Fibroblast of lung (primary cell): Measurements from ENCODE around the gene ANKRD6. TPM values are rescaled to one million over a fixed set of nuclear protein-coding genes. Genes with fewer than 3 reads are reported as not detected.

ENCODE experiments used
- DNase-seq, 2 donors: peaks; one replicate each; pipeline versions ENCODE4 v3.0.0 to v3.0.0-alpha.2; 2010; ENCODE audit warnings: low read depth in 2 of 2
- H2AFZ ChIP-seq: 2 replicates; pipeline ENCODE4 v1.5.1; 2012; ENCODE audit warnings: low read length, control low read depth, inconsistent platforms
- H3K27ac ChIP-seq: 2 replicates; pipeline ENCODE4 v1.5.1; 2011; ENCODE audit warnings: low read length, control low read depth; ENCODE audit not compliant: insufficient read depth
- H3K27me3 ChIP-seq: 2 replicates; pipeline ENCODE4 v1.5.1; 2011; ENCODE audit warnings: mild to moderate bottlenecking, low read length; ENCODE audit not compliant: control insufficient read depth, insufficient read depth
- H3K36me3 ChIP-seq: 2 replicates; pipeline ENCODE4 v1.5.1; 2011; ENCODE audit warnings: low read length; ENCODE audit not compliant: control insufficient read depth, insufficient read depth
- H3K4me1 ChIP-seq: 2 replicates; pipeline ENCODE4 v1.5.1; 2011; ENCODE audit warnings: low read length; ENCODE audit not compliant: control insufficient read depth, insufficient read depth; ENCODE audit errors: extremely low read depth
- H3K4me2 ChIP-seq: 2 replicates; pipeline ENCODE4 v1.5.1; 2011; ENCODE audit warnings: low read length, control low read depth; ENCODE audit not compliant: insufficient read depth; ENCODE audit errors: extremely low read depth
- H3K4me3 ChIP-seq, 4 experiments: fragments of 200-600 bp in 1 of 4; sonication (generic) in 1 of 4; replicated peaks in 1 of 4; 2 replicates each; pipeline ENCODE4 v1.5.1; 2011 to 2016; ENCODE audit warnings: low read length in 4 of 4, low read depth in 3 of 4, mild to moderate bottlenecking in 3 of 4, control low read depth in 2 of 4, inconsistent platforms in 1 of 4, mixed read lengths in 1 of 4; ENCODE audit not compliant: insufficient read depth in 1 of 4; ENCODE audit errors: control extremely low read depth in 1 of 4
- H3K79me2 ChIP-seq: 2 replicates; pipeline ENCODE4 v1.5.1; 2012; ENCODE audit warnings: mild to moderate bottlenecking, low read length, inconsistent platforms; ENCODE audit not compliant: control insufficient read depth, insufficient read depth
- H3K9ac ChIP-seq: 2 replicates; pipeline ENCODE4 v1.5.1; 2011; ENCODE audit warnings: mild to moderate bottlenecking, low read length, control low read depth; ENCODE audit not compliant: insufficient read depth
- H3K9me3 ChIP-seq: 2 replicates; pipeline ENCODE4 v1.5.1; 2012; ENCODE audit warnings: low read depth, low read length; ENCODE audit not compliant: control insufficient read depth, insufficient read depth
- H4K20me1 ChIP-seq: 2 replicates; pipeline ENCODE4 v1.5.1; 2011; ENCODE audit warnings: low read length; ENCODE audit not compliant: control insufficient read depth, insufficient read depth; ENCODE audit errors: extremely low read depth
- CTCF ChIP-seq, 2 donors: IDR thresholded peaks in 1 of 2; conservative IDR thresholded peaks in 1 of 2; 1 replicate in 1 of 2; 2 replicates in 1 of 2; pipeline ENCODE4 v1.5.1; 2011 to 2012; ENCODE audit warnings: low read length in 2 of 2, control low read depth in 1 of 2, inconsistent platforms in 1 of 2, low read depth in 1 of 2, mild to moderate bottlenecking in 1 of 2
- EZH2 ChIP-seq: IDR thresholded peaks from 2 replicates; pipeline ENCODE4 v1.5.1; 2012; ENCODE audit warnings: low read length, control low read depth, mild to moderate bottlenecking; ENCODE audit errors: missing control alignments
- polyA plus RNA-seq, 2 donors: library from polyadenylated mRNA; depleted of rRNA in 1 of 2; stranded (reverse) in 1 of 2; unstranded in 1 of 2; fragments of >200 nt; gene quantifications; 2 replicates each; pipeline ENCODE4 v1.2.1, GENCODE V29; 2011 to 2012; ENCODE audit warnings: missing spikeins in 1 of 2
- total RNA-seq: library from RNA; depleted of rRNA; stranded (reverse); fragments of >200 nt; gene quantifications from 2 replicates; pipeline ENCODE4 v1.2.1, GENCODE V29; 2014

ANKRD6 gene
- total and polyA plus RNA-seq, 2 donors (not counting 1 experiment from before 2014, with no cell fraction given), result 0.39 to 2.3 TPM

GRCh38 chr6:89402776-89403175, 30.2 kb upstream of the ANKRD6 start:
- Histone ChIP-seq H3K36me3 (no peaks in the 10 kb centered on the region), H3K27me3 (no peaks in the 10 kb centered on the region), H3K4me2 (no peak overlapping the region), H4K20me1 (no peaks in the 10 kb centered on the region), H3K27ac (no peak overlapping the region), H2AFZ (no peak overlapping the region), H3K9me3 (no peaks in the 10 kb centered on the region), H3K79me2 (no peaks in the 10 kb centered on the region), H3K4me3 (no peak overlapping the region), H3K9ac (no peak overlapping the region), H3K4me1 (no peaks in the 10 kb centered on the region)
- no peak for TF ChIP-seq CTCF (conservative IDR thresholded peaks at IDR 0.05 in 1 of 2, IDR thresholded peaks at IDR 0.05 in 1 of 2; ENCODE audit: low read depth in 1 of 2, low read length in 2 of 2)
- no peak for TF ChIP-seq EZH2
- DNase-seq, result no peak

GRCh38 chr6:89404512-89404911, 28.4 kb upstream of the ANKRD6 start:
- no peaks in the 10 kb centered on the region for H3K4me1 ChIP-seq
- no peaks in the 10 kb centered on the region for H3K27me3 ChIP-seq
- no peak for DNase-seq
- no peaks in the 10 kb centered on the region for H3K36me3 ChIP-seq
- no peak overlapping the region for H3K27ac ChIP-seq
- no peak overlapping the region for H3K4me2 ChIP-seq
- no peaks in the 10 kb centered on the region for H4K20me1 ChIP-seq
- no peaks in the 10 kb centered on the region for H3K79me2 ChIP-seq
- no peak overlapping the region for H3K4me3 ChIP-seq
- H3K9ac ChIP-seq, result no peak overlapping the region
- no peak overlapping the region for H2AFZ ChIP-seq
- no peak for TF ChIP-seq CTCF (conservative IDR thresholded peaks at IDR 0.05 in 1 of 2, IDR thresholded peaks at IDR 0.05 in 1 of 2; ENCODE audit: low read depth in 1 of 2, low read length in 2 of 2)
- no peaks in the 10 kb centered on the region for H3K9me3 ChIP-seq

- Histone ChIP-seq H2AFZ (no peak overlapping the region), H3K27me3 (peaks cover 4% of the 10 kb centered on the region), H3K79me2 (no peaks in the 10 kb centered on the region), H3K36me3 (no peaks in the 10 kb centered on the region), H3K4me1 (no peaks in the 10 kb centered on the region), H3K4me2 (no peak overlapping the region), H3K9me3 (no peaks in the 10 kb centered on the region), H3K4me3 (no peak overlapping the region), H3K27ac (no peak overlapping the region), H3K9ac (no peak overlapping the region), H4K20me1 (no peaks in the 10 kb centered on the region)
- DNase-seq, result no peak
- TF ChIP-seq CTCF (conservative IDR thresholded peaks at IDR 0.05 in 1 of 2, IDR thresholded peaks at IDR 0.05 in 1 of 2; ENCODE audit: low read depth in 1 of 2, low read length in 2 of 2), result no peak
- no peak for TF ChIP-seq EZH2
Measured at GRCh38 chr6:89406141-89406540, 26.8 kb upstream of the ANKRD6 start.
